ENCODE measurements around the gene HNMT.
"Not testable (repeated sequence)": the region's sequence is repeated elsewhere in the genome, so short reads cannot be mapped to it uniquely, and the experiment has no call there.

Gene HNMT

GRCh38 chr2:137987011-137987410 lies 22.7 kb downstream of the HNMT start:
- TF ChIP-seq ZFX (IDR thresholded peaks at IDR 0.05), result no peak
- TF ChIP-seq, protein P1, sequence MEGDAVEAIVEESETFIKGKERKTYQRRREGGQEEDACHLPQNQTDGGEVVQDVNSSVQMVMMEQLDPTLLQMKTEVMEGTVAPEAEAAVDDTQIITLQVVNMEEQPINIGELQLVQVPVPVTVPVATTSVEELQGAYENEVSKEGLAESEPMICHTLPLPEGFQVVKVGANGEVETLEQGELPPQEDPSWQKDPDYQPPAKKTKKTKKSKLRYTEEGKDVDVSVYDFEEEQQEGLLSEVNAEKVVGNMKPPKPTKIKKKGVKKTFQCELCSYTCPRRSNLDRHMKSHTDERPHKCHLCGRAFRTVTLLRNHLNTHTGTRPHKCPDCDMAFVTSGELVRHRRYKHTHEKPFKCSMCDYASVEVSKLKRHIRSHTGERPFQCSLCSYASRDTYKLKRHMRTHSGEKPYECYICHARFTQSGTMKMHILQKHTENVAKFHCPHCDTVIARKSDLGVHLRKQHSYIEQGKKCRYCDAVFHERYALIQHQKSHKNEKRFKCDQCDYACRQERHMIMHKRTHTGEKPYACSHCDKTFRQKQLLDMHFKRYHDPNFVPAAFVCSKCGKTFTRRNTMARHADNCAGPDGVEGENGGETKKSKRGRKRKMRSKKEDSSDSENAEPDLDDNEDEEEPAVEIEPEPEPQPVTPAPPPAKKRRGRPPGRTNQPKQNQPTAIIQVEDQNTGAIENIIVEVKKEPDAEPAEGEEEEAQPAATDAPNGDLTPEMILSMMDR (conservative IDR thresholded peaks at IDR 0.05), result no peak
- H3K27ac ChIP-seq, result no peak overlapping the region

DNA sequence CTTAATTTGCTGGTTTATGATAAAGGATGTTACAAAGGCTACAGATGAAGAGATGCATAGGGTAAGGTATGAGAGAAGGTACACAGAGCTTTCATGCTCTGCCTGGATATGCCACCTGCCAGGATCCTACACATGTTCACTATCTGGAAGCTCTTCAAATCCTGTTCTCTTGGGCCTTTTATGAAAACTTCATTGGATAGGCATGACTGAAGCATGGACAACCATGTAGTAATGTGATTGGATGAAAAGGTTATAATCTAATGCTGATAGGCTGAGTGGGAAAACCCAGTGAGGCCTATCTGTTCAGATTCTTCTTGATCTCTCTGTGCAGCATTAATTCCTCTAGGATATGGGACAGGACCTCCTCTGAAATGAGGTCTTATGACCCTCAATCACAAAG lies 26.8 kb downstream of the HNMT start:
- no peak overlapping the region for H3K27ac ChIP-seq

DNA sequence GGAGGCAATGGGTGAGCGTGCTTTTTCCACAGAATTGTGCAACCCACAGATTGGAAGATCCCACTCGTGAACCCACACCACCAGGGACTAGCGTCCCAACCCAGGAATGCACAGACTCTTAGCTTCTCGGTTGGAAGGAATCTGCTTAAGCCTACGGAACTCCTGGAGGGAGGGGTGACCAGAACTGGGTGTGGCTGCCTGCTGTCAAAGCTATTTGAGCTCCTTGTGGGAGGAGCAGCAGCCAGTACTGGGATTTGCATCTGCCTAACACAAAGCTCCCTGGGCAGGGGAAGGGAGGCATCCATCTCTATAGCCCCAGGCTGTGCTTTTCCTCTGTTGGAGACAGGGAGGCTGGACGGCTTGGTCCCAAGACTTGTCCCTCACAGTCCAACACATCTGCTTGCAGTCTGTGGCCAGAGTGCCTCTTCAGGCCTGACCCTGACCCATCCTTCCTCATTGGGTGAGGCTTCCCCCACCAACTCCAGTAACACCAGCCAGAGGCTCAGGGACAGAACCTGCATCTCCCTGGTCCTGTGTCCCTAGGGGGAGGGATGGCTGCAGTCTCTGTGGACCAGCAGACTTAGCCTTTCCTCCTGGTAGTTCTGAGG lies 27.9 kb downstream of the HNMT start:
- no peak for TF ChIP-seq ZFX (IDR thresholded peaks at IDR 0.05)
- TF ChIP-seq, protein P1 (conservative IDR thresholded peaks at IDR 0.05), result no peak
- no peak overlapping the region for H3K27ac ChIP-seq

More for the DNA sequence above, 26.8 kb downstream of the HNMT start:
- TF ChIP-seq ZFX (IDR thresholded peaks at IDR 0.05), result no peak
- TF ChIP-seq, protein P1 (conservative IDR thresholded peaks at IDR 0.05), result no peak

DNA sequence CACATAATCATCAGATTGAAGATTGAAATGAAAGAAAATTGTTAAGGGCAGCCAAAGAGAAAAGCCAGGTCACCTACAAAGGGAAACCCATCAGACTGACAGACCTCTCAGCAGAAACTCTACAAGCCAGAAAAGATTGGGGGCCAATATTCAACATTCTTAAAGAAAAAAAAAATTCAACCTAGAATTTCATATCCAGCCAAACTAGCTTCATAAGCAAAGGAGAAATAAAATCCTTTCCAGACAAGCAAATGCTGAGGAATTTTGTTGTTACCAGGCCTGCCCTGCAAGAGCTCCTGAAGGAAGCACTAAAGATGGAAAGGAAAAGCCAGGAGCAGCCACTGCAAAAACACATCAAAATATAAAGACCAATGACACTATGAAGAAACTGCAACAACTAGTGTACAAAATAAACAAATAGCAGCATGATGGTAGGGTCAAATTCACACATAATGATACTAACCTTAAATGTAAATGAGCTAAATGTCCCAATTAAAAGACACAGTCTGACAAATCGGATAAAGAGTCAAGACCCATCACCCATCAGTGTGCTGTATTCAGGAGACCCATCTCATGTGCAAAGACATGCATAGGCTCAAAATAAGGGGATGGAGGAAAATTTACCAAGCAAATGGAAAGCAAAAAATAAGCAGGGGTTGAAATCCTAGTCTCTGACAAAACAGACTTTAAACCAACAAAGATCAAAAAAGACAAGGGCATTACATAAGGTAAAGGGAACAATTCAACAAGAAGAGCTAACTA lies 29.6 kb downstream of the HNMT start:
- H3K27ac ChIP-seq, result not testable (repeated sequence)

DNA sequence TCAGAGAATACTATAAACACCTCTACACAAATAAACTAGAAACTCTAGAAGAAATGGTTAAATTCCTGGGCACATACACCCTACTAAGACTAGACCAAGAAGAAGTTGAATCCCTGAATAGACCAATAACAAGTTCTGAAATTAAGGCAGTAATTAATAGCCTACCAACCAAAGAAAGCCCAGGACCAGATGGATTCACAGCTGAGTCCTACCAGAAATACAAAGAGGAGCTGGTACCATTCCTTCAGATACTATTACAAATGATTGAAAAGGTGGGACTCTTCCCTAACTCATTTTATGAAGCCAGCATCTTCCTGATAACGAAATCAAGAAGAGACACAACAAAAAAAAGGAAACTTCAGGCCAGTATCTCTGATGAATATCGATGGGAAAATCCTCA lies 31.1 kb downstream of the HNMT start:
- H3K27ac ChIP-seq, result not testable (repeated sequence)

GRCh38 chr2:137996158-137996557 lies 31.9 kb downstream of the HNMT start:
- not testable (repeated sequence) for H3K27ac ChIP-seq

- TF ChIP-seq ZFX (IDR thresholded peaks at IDR 0.05), result no peak
- TF ChIP-seq, protein P1 (conservative IDR thresholded peaks at IDR 0.05), result no peak
- no peak overlapping the region for H3K27ac ChIP-seq
Measured at GRCh38 chr2:137997733-137998132, 33.5 kb downstream of the HNMT start.

DNA sequence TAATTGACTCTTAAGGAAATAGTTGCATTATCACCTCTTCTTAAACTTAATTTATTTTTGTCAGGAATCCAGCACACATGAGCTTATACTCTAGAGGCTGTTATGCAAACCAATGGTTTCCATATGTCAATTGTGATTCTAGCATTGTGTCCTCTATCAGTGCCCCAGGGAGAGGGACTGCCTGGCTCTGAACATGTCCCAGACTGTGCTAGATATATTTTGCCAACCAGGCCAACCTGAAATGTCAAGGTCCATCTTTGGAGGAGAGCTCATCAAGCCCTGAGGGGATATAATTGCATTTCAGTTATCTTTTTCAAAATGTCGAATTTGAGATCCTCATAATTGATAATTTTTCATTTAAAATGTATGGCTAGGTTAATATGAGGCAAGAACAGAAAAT lies 34.2 kb downstream of the HNMT start:
- no peak overlapping the region for H3K27ac ChIP-seq
- TF ChIP-seq, protein P1 (conservative IDR thresholded peaks at IDR 0.05), result no peak
- TF ChIP-seq ZFX (IDR thresholded peaks at IDR 0.05), result no peak

GRCh38 chr2:137999273-137999672 lies 35.0 kb downstream of the HNMT start:
- no peak overlapping the region for H3K27ac ChIP-seq
- no peak for TF ChIP-seq ZFX (IDR thresholded peaks at IDR 0.05)
- TF ChIP-seq, protein P1 (conservative IDR thresholded peaks at IDR 0.05), result no peak
